IPS-18a (cell line): ENCODE data around the gene ELOA.

Experiments
- H3K27ac ChIP-seq: one replicate; pipeline ENCODE4 v1.5.1; 2013; ENCODE audit warnings: low read length
- H3K27me3 ChIP-seq: one replicate; pipeline ENCODE4 v1.6.1; 2013; ENCODE audit warnings: mild to moderate bottlenecking, low read length; ENCODE audit not compliant: control insufficient read depth, insufficient read depth
- H3K36me3 ChIP-seq: one replicate; pipeline ENCODE4 v1.6.1; 2013; ENCODE audit warnings: low read depth, low read length; ENCODE audit not compliant: control insufficient read depth
- H3K4me1 ChIP-seq: one replicate; pipeline ENCODE4 v1.6.1; 2013; ENCODE audit warnings: low read depth, low read length; ENCODE audit not compliant: control insufficient read depth
- H3K4me3 ChIP-seq: one replicate; pipeline ENCODE4 v1.5.1; 2013; ENCODE audit warnings: low read length
- H3K9ac ChIP-seq: one replicate; pipeline ENCODE4 v1.6.1; 2013; ENCODE audit warnings: mild to moderate bottlenecking, low read length, moderate library complexity
- H3K9me3 ChIP-seq: one replicate; pipeline ENCODE4 v1.6.1; 2013; ENCODE audit warnings: low read depth, low read length; ENCODE audit not compliant: control insufficient read depth

Gene ELOA

GRCh38 chr1:23809751-23810171 is 66.5 kb downstream of the ELOA start:
- no peaks in the 10 kb centered on the region for H3K27me3 ChIP-seq
- H3K27ac ChIP-seq: no peak overlapping the region
- no peaks in the 10 kb centered on the region for H3K36me3 ChIP-seq
- H3K9me3 ChIP-seq: no peaks in the 10 kb centered on the region
- H3K9ac ChIP-seq: no peak overlapping the region
- no peaks in the 10 kb centered on the region for H3K4me1 ChIP-seq
- no peak overlapping the region for H3K4me3 ChIP-seq

- H3K27ac ChIP-seq: no peak overlapping the region
- H3K9ac ChIP-seq: no peak overlapping the region
- H3K36me3 ChIP-seq: peaks cover 2% of the 10 kb centered on the region
- no peak overlapping the region for H3K4me3 ChIP-seq
- H3K4me1 ChIP-seq: no peaks in the 10 kb centered on the region
- no peaks in the 10 kb centered on the region for H3K9me3 ChIP-seq
- H3K27me3 ChIP-seq: no peaks in the 10 kb centered on the region
Observed at GRCh38 chr1:23810818-23811540, 67.7 kb downstream of the ELOA start.
